HG02678 (cell line): Measurements from ENCODE around the gene GIGYF1.
A peak's percentile ranks its signal among the peaks of the same experiment; 100 is the strongest.
"Not testable (repeated sequence)": the region's sequence is repeated elsewhere in the genome, so short reads cannot be mapped to it uniquely, and the experiment has no call there.

Experiments
- ATAC-seq: cut with Tn5 transposase; IDR thresholded peaks from one replicate; pipeline ENCODE4 v1.9.1; 2021; ENCODE audit warnings: mild to moderate bottlenecking, moderate library complexity; ENCODE audit not compliant: unreplicated experiment

Gene GIGYF1, protein sequence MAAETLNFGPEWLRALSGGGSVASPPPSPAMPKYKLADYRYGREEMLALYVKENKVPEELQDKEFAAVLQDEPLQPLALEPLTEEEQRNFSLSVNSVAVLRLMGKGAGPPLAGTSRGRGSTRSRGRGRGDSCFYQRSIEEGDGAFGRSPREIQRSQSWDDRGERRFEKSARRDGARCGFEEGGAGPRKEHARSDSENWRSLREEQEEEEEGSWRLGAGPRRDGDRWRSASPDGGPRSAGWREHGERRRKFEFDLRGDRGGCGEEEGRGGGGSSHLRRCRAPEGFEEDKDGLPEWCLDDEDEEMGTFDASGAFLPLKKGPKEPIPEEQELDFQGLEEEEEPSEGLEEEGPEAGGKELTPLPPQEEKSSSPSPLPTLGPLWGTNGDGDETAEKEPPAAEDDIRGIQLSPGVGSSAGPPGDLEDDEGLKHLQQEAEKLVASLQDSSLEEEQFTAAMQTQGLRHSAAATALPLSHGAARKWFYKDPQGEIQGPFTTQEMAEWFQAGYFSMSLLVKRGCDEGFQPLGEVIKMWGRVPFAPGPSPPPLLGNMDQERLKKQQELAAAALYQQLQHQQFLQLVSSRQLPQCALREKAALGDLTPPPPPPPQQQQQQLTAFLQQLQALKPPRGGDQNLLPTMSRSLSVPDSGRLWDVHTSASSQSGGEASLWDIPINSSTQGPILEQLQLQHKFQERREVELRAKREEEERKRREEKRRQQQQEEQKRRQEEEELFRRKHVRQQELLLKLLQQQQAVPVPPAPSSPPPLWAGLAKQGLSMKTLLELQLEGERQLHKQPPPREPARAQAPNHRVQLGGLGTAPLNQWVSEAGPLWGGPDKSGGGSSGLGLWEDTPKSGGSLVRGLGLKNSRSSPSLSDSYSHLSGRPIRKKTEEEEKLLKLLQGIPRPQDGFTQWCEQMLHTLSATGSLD (N-terminal part only)

DNA sequence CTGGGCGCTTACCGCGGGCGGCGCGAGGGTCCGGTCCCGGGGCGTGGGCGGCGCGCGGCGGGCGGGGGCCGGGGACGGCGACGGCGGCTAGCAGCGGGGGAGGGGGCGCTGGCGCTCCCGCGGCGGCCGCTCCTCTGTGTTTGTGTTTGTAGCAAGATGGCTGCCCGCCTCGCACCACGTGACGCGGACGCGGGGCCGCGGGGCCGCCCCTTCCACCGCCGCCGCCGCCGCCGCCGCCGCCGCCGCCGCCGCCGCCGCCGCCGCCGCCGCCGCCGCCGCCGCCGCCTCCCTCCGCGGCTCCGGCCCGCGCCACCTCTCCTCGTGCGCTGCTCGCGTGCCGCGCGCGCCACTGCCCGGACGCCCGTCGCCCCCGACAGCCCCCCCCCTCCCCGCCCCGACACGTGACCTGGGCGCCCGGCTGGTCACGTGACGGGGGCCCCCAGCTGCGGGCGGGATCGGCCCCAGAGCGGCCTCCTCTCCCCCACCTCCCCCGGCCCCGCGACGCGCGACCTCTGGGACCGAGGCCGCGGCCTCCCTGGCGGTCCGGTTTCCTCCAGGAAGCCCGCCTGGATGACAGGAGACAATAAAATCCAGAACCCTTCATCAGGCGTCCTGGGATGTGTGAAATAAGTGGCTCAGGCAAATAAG, at the start of gene GIGYF1:
GIGYF1 (minus strand) TSS at position 153 of the 648 bp plus-strand sequence. CDS start 6,012 bp downstream, outside the sequence.
- ATAC-seq: peak; percentile 54

DNA sequence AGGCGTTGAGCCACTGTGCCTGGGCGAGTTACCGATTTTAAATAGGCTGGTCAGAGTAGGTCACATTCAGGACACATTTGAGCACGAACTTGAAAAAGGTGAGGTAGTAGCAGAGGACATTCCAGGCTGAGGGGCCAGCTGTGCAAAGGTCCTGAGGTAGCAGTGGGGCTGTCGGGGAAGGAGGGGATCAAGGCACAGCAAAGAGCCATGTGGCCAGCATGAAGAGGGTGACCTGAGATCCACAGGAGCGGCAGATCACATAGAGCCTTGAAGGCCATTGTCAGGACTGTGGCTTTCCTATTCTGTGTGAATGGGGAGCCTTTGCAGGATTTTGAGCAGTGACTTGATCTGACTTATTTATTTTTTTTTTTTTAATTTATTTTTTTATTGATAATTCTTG, 45.9 kb upstream of the GIGYF1 start:
- no peak for ATAC-seq

DNA sequence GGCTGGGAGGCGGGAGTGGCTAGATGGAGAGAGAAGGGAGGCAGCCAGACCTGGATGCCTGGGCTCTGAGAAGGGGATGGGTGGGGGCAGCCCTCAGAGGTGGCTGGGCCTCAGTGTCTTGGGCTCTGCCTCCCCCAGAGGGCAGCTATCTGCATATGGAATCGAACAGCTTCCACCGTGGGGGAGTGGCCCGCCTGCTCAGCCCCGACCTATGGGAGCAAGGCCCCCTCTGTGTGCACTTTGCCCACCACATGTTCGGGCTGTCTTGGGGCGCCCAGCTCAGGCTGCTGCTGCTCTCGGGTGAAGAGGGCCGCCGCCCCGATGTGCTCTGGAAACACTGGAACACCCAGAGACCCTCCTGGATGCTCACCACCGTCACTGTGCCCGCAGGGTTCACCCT, 42.6 kb upstream of the GIGYF1 start:
- ATAC-seq: no peak

DNA sequence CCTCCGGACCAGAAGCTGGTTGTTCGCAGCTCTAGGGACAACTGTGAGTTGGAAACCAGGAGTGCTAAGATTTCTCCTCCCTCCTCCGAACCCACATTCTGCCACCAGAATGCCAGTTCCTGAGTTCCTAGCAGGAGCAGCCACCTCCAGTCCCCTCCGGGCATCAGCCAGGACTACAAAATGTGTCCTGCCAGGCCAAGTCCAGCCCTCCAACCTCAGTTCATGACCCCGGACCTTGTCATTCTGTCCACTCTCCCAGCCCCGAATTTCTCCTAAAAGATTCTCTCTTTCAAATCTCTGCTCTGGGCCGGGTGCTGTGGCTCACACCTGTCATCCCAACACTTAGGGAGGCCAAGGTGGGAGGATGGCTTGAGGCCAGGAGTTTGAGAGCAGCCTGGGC, 41.7 kb upstream of the GIGYF1 start:
- no peak for ATAC-seq

DNA sequence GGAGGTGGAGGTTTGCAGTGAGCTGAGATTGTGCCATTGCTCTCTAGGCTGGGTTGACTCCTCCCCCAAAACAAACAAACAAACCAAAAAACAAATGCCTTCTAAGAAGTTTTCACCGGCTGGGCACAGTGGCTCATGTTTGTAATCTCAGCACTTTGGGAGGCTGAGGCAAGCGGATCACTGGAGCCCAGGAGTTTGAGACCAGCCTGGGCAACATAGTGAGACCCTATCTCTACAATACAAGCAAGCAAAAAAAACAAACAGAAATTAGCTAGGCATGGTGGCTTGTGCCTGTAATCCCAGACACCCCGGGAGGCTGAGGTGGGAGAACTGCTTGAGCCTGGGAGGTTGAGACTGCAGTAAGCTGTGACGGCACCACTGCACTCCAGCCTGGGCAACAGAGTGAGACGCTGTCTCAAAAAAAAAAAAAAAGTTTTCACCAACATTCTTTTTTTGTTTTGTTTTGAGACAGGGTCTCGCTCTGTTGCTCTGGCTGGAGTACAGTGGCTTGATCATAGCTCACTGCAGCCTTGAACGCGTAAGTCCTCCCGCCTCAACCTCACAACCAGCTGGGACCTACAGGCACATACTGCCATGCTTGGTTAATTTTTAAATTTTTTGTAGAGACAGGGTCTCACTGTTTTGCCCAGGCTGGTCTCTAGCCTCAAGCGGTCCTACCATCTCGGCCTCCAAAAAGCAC, 38.0 kb upstream of the GIGYF1 start:
- ATAC-seq: no peak

GRCh38 chr7:100730136-100730800, 36.2 kb upstream of the GIGYF1 start:
- ATAC-seq: no peak

- no peak for ATAC-seq
Observed at GRCh38 chr7:100728196-100728595, 34.1 kb upstream of the GIGYF1 start.

DNA sequence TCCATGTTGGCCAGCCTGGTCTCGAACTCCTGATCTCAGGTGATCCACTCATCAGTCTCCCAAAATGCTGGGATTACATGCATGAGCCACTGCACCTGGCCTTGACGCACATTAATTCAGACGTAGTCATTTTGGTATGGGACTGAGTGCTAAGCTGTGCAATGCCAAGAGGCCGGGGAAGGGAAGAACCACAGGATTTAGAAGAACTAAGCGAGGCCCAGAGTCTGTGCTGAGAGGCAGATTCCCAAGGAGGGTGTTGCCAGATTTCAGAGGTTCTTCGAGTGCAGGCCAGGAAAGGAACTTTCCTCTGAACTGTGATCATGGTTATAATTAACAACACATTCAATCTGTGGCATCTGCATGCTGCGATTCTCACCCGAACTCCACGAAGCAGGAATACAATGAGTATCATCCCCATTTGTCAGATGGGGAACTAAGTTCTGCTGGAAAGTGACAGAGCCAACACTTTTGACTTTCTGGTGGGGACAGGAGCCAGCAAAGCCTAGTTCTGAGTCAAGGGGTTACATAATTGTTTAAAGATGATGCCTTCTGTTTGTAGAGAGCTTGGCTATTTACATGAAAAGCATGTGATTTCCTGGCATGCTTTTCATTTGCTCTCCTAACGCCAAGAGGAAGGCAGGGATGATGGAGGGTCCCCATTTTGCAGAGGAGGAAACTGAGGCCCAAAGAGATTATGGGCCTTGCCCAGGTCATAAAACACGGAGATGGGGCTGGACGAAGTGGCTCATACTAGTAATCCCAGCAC, 33.1 kb upstream of the GIGYF1 start:
- ATAC-seq: no peak

- ATAC-seq: not testable (repeated sequence)
Observed at GRCh38 chr7:100724364-100724763, 30.3 kb upstream of the GIGYF1 start.

- ATAC-seq: no peak
Observed at GRCh38 chr7:100723732-100724275, 29.8 kb upstream of the GIGYF1 start.

- no peak for ATAC-seq
Observed at GRCh38 chr7:100722480-100723212, 28.6 kb upstream of the GIGYF1 start.

GRCh38 chr7:100721505-100721812, 27.4 kb upstream of the GIGYF1 start:
- no peak for ATAC-seq

DNA sequence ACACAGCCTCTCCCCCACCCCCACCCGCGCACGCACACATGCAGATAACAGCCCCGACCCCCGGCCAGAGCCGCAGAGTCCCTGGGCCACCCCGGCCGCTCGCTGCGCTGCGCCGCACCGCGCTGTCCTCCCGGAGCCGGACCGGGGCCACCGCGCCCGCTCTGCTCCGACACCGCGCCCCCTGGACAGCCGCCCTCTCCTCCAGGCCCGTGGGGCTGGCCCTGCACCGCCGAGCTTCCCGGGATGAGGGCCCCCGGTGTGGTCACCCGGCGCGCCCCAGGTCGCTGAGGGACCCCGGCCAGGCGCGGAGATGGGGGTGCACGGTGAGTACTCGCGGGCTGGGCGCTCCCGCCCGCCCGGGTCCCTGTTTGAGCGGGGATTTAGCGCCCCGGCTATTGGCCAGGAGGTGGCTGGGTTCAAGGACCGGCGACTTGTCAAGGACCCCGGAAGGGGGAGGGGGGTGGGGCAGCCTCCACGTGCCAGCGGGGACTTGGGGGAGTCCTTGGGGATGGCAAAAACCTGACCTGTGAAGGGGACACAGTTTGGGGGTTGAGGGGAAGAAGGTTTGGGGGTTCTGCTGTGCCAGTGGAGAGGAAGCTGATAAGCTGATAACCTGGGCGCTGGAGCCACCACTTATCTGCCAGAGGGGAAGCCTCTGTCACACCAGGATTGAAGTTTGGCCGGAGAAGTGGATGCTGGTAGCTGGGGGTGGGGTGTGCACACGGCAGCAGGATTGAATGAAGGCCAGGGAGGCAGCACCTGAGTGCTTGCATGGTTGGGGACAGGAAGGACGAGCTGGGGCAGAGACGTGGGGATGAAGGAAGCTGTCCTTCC, 26.8 kb upstream of the GIGYF1 start:
- no peak for ATAC-seq

GRCh38 chr7:100720279-100720670, 26.2 kb upstream of the GIGYF1 start, which contains the start of gene EPO:
Gene EPO (plus strand): TSS chr7:100720468. CDS start chr7:100720981, 513 bp downstream.
- ATAC-seq: no peak

DNA sequence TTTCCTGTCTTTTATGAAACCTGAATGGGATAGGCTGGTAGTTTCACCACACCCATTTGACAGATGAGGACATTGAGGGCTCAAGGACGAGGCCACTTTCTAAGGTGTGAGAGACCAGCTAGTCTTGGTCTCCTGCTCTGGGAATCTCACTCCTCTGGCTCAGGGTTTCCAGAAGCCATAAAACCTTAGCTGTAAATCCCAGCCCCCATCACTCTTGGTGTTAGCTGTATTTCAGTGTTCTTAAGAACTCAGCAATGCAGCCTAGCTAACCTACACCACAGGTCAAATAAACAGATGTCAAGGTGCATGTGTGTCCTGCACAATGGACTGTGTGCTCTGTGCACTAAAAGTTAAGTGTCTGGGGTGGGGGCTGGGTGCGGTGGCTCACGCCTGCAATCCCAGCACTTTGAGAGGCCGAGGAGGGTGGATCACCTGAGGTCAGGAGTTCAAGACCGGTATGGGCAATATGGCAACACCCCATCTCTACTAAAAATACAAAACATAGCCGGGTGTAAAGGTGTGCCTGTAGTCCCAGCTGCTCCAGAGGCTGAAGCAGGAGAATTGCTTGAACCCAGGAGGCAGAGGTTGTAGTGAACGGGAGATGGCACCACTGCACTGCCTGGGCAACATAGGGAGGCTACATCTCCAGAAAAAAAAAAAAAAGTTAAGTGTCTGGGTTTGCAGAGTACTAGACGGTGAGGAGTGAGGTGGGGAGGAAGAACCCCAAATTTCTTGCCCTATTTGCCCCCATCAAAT, 25.7 kb upstream of the GIGYF1 start:
- ATAC-seq: no peak

DNA sequence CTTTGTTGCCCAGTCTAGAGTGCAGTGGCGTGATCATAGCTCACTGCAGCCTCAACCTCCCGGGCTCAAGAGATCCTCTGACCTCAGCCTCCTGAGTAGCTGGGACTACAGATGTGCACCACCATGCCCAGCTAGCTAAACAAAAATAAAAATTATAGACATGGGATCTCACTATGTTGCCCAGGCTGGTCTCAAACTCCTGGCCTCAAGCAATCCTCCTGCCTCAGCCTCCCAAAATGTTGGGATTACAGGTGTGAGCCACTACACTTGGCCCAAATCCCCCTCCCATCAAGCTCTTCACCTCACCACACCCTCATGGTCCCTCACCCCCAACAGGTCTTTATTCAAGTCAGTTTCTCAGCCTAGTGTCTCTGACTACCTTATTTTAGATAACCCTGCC, 23.0 kb upstream of the GIGYF1 start:
- not testable (repeated sequence) for ATAC-seq

GRCh38 chr7:100714725-100715124, 20.7 kb upstream of the GIGYF1 start:
- ATAC-seq: no peak
